ENCODE data around the gene KANSL1L. TPM values are rescaled to one million over a fixed set of nuclear protein-coding genes. Genes with fewer than 3 reads are reported as not detected.

KANSL1L gene
- total RNA-seq, 1 donor: 38.0 TPM

- no peaks in the 10 kb centered on the region for H4K20me1 ChIP-seq (ENCODE audit: insufficient read depth, low read length)
- no peaks in the 10 kb centered on the region for H3K27me3 ChIP-seq (ENCODE audit: insufficient read depth, low read length)
- H3K9me3 ChIP-seq (ENCODE audit: low read depth, low read length): no peaks in the 10 kb centered on the region
- H2AFZ ChIP-seq (ENCODE audit: low read length): no peak overlapping the region
- no peaks in the 10 kb centered on the region for H3K79me2 ChIP-seq (ENCODE audit: insufficient read depth, low read length)
- no peak for DNase-seq (ENCODE audit: insufficient read length, low spot score, missing footprints)
- H3K27ac ChIP-seq (ENCODE audit: low read depth, low read length): no peak overlapping the region
- H3K4me2 ChIP-seq (ENCODE audit: insufficient read depth, low read length): no peak overlapping the region
- no peak for TF ChIP-seq CTCF (IDR thresholded peaks at IDR 0.05; ENCODE audit: extremely low read depth, low read depth, low read length)
- H3K36me3 ChIP-seq (ENCODE audit: insufficient read depth, low read length): no peaks in the 10 kb centered on the region
- no peaks in the 10 kb centered on the region for H3K4me1 ChIP-seq (ENCODE audit: insufficient read depth, low read length)
- H3K4me3 ChIP-seq (ENCODE audit: insufficient read depth, low read length): no peak overlapping the region
Observed at GRCh38 chr2:210054696-210055095, 116.5 kb downstream of the KANSL1L start.

DNA sequence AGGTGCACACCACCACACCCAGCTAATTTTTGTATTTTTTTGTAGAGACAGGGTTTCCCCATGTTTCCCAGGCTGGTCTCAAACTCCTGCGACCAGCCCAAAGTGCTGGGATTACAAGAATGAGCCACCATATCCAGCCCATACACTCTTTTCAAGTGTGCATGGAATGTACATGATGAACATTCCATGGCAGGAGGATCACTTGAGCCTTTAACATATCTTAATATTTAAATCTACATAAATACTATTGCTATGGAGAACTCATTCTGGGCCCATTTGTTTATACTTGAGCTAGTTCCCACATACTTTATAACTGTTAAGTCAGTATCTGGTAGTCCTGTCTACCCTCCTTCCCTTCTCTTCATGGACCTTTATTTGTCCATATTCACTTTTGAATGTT is 120.3 kb downstream of the KANSL1L start:
- Histone ChIP-seq H4K20me1 (ENCODE audit: insufficient read depth, low read length) (no peaks in the 10 kb centered on the region), H3K4me3 (ENCODE audit: insufficient read depth, low read length) (no peak overlapping the region), H2AFZ (ENCODE audit: low read length) (no peak overlapping the region), H3K36me3 (ENCODE audit: insufficient read depth, low read length) (no peaks in the 10 kb centered on the region), H3K9me3 (ENCODE audit: low read depth, low read length) (no peaks in the 10 kb centered on the region), H3K79me2 (ENCODE audit: insufficient read depth, low read length) (no peaks in the 10 kb centered on the region), H3K27me3 (ENCODE audit: insufficient read depth, low read length) (no peaks in the 10 kb centered on the region), H3K4me1 (ENCODE audit: insufficient read depth, low read length) (no peaks in the 10 kb centered on the region), H3K27ac (ENCODE audit: low read depth, low read length) (no peak overlapping the region), H3K4me2 (ENCODE audit: insufficient read depth, low read length) (no peak overlapping the region)
- no peak for TF ChIP-seq CTCF (IDR thresholded peaks at IDR 0.05; ENCODE audit: extremely low read depth, low read depth, low read length)
- no peak for DNase-seq (ENCODE audit: insufficient read length, low spot score, missing footprints)

- H3K27ac ChIP-seq (ENCODE audit: low read depth, low read length): no peak overlapping the region
- no peaks in the 10 kb centered on the region for H3K27me3 ChIP-seq (ENCODE audit: insufficient read depth, low read length)
- no peak overlapping the region for H3K4me3 ChIP-seq (ENCODE audit: insufficient read depth, low read length)
- H3K9me3 ChIP-seq (ENCODE audit: low read depth, low read length): no peaks in the 10 kb centered on the region
- H3K4me1 ChIP-seq (ENCODE audit: insufficient read depth, low read length): no peaks in the 10 kb centered on the region
- no peaks in the 10 kb centered on the region for H3K36me3 ChIP-seq (ENCODE audit: insufficient read depth, low read length)
- H3K79me2 ChIP-seq (ENCODE audit: insufficient read depth, low read length): no peaks in the 10 kb centered on the region
- no peak for TF ChIP-seq CTCF (IDR thresholded peaks at IDR 0.05; ENCODE audit: extremely low read depth, low read depth, low read length)
- no peak for DNase-seq (ENCODE audit: insufficient read length, low spot score, missing footprints)
- no peak overlapping the region for H2AFZ ChIP-seq (ENCODE audit: low read length)
- no peaks in the 10 kb centered on the region for H4K20me1 ChIP-seq (ENCODE audit: insufficient read depth, low read length)
- H3K4me2 ChIP-seq (ENCODE audit: insufficient read depth, low read length): no peak overlapping the region
Observed at GRCh38 chr2:210049831-210050230, 121.4 kb downstream of the KANSL1L start.

GRCh38 chr2:210046851-210047500 is 124.2 kb downstream of the KANSL1L start:
- H2AFZ ChIP-seq (ENCODE audit: low read length): no peak overlapping the region
- no peak for DNase-seq (ENCODE audit: insufficient read length, low spot score, missing footprints)
- H3K27ac ChIP-seq (ENCODE audit: low read depth, low read length): no peak overlapping the region

More at GRCh38 chr2:210046851-210047500, 124.2 kb downstream of the KANSL1L start:
- H3K27me3 ChIP-seq (ENCODE audit: insufficient read depth, low read length): no peaks in the 10 kb centered on the region
- no peaks in the 10 kb centered on the region for H4K20me1 ChIP-seq (ENCODE audit: insufficient read depth, low read length)
- no peak overlapping the region for H3K4me2 ChIP-seq (ENCODE audit: insufficient read depth, low read length)
- no peaks in the 10 kb centered on the region for H3K9me3 ChIP-seq (ENCODE audit: low read depth, low read length)
- H3K36me3 ChIP-seq (ENCODE audit: insufficient read depth, low read length): no peaks in the 10 kb centered on the region
- TF ChIP-seq CTCF (IDR thresholded peaks at IDR 0.05; ENCODE audit: extremely low read depth, low read depth, low read length): no peak
- no peak overlapping the region for H3K4me3 ChIP-seq (ENCODE audit: insufficient read depth, low read length)
- no peaks in the 10 kb centered on the region for H3K4me1 ChIP-seq (ENCODE audit: insufficient read depth, low read length)
- no peaks in the 10 kb centered on the region for H3K79me2 ChIP-seq (ENCODE audit: insufficient read depth, low read length)

All from osteoblast (primary cell).